HG03196 (cell line): ENCODE measurements around the gene TMPRSS4.

ENCODE experiments used
- ATAC-seq: cut with Tn5 transposase; IDR thresholded peaks from one replicate; pipeline ENCODE4 v1.9.1; 2021; ENCODE audit not compliant: unreplicated experiment

The TMPRSS4 gene

DNA sequence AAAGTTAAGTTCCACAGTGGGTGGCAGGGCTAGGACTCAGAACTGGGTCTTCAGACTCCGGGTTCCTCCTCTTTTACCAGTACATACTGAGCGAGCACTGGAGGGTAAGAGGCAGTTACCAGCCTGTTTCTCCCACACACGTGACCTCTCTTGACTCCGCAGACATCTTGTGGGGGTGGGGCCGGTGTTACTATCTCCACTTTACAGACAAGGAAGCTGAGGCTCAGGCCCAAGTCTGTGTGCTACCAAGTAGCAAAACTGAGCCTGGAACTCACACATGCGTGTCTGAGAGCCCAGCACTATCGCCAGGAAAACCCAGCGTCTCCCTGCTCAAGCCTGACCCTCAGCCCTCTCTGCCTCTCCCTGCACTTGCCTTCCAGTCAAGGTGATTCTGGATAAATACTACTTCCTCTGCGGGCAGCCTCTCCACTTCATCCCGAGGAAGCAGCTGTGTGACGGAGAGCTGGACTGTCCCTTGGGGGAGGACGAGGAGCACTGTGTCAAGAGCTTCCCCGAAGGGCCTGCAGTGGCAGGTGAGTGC is 25.9 kb downstream of the TMPRSS4 start:
- no peak for ATAC-seq

DNA sequence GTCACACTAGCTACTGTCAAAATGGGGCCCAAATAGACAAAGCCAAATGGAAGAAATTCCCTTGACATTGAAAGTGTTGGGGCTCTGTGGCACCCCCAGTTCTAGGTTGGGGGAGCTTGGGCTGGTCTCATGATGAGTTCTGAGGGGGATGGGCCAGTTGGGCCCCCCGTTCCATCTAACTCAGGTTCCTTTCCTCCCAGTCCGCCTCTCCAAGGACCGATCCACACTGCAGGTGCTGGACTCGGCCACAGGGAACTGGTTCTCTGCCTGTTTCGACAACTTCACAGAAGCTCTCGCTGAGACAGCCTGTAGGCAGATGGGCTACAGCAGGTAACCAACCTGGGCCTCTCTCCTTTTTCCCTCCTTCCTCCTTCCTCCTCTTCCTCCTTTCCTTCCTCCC is 27.6 kb downstream of the TMPRSS4 start:
- ATAC-seq = no peak

DNA sequence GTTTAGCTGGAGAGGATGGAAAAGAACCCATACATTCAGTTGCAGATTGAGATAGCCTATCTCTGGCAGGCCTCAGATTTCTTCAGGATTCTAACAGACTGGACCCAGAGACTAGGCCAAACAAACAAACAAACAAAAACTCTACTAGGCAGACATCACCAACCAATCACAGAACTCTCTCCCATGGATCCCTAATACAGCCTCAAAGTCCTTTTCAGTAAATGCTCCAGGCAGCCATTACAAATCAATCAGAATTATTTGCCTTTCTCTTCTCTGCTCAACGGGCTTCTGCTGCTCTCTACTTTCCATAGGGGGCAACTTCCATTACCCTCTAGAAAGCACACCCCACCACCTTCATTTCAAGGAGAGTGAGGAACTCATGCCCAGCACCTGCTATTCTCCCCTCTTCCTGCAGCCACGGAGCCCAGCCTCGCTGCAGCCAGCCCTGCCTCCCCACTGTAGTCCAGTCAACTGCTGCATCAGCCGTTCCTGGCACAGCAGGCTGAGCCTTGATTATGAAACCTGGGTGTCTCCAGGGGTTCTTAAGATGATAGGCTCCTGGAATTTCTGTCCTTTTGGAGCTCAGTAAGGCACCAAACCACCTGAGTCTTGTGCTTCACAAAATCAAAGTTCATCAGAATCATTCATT is 28.9 kb downstream of the TMPRSS4 start:
- no peak for ATAC-seq

DNA sequence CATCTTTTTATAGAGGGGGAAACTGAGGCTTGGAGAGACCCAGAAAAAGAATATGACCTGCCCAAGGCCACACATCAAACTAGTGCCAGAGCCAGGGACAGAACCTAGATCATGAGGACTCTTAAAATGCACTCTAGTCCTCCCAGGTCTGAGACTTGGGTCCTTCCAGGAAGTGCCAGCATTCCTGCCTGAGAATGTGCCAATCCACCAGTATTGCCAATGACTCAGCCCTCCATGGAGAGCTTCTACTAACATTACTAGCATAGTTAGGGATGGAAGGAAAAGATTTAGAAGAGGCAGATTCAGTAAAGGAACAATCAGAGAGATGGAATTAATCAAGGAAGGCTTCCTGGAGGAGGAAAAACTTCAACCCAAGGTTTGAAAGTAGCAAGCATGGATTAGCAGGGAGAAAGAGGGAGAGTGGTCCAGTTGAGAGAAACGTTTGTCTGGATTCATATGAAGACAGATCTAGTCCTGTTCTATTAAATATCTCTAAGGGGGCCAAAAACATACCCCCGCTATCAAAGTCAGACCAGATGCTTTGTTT is 30.0 kb downstream of the TMPRSS4 start:
- no peak for ATAC-seq

DNA sequence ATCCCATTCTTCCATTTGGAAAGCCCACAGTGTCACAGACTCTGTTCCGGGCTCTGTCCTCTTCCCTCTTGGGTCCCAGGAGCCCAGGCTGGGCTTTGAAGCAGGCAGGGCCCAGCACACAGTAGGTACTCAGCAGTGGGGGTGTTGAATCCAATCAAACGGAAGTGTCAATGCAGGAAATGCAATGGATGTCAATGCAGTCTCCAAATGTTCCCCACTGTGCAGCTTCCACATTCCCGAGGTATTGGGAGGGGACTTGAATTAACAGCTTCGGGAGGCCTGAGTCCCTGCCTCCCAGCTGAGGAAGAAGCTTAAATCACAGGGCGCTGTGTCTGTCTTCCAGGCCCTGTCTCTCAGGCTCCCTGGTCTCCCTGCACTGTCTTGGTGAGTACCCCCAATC is 31.6 kb downstream of the TMPRSS4 start:
- no peak for ATAC-seq

DNA sequence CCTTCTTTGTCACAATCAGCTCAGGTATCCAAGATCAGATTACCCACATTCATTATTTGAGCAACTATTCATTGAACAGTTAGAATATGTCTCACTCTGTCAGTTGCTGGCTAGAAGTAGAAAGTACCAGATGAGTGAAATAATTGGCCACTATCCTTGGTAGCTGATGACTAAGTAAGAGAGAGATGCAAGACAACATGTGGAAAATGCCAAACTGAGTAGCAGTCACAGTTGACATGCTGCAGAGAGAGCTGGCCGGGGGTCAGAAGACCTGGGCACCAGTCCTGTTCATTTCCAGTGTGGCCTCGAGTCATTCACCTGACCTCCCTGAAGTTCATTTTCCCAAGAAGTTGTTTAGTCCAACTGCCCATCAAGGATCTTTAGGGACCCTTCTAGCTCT is 32.4 kb downstream of the TMPRSS4 start:
- no peak for ATAC-seq

DNA sequence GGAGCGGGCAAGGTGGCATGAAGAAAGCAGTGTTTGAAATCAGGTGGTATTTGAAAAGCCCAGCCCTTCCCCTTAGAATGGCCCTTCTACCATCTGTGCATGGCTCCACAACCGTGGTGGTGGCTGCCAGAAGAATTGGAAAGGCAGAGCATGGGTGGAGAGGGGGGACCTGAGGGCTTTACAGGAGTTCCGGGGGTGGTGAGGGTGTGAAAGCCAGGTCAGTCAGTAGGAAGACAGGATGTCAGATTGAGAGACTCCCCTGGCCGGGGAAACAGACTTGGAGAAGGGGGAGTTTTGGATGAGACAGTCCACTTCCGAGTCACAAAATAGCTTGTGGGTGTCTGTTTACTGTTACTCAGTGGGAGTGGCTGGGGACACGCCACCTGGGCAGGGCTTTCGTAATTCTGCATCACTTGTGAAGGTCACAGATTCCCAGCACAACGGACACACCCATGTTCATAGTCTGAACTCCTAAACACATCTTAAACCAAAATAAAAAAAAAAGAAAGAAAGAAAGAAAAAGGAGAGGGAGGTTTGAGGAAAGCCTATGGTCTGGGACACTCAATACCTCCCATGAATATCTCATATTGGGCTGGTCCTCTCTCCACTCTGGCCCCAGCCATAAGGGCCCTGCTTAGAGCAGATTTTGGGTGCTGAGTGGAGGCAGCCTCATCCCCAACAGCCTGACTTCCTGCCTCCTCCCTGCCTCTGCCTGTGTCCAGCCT is 34.3 kb downstream of the TMPRSS4 start:
- ATAC-seq = no peak

DNA sequence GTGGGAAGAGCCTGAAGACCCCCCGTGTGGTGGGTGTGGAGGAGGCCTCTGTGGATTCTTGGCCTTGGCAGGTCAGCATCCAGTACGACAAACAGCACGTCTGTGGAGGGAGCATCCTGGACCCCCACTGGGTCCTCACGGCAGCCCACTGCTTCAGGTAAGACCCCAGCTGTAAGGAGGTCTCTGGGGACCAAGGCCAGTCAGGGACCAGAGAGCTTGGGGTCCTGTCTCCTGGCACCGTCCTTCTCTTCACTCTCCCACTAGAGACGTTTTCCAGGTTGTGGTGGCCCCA is 34.8 kb downstream of the TMPRSS4 start:
- no peak for ATAC-seq

DNA sequence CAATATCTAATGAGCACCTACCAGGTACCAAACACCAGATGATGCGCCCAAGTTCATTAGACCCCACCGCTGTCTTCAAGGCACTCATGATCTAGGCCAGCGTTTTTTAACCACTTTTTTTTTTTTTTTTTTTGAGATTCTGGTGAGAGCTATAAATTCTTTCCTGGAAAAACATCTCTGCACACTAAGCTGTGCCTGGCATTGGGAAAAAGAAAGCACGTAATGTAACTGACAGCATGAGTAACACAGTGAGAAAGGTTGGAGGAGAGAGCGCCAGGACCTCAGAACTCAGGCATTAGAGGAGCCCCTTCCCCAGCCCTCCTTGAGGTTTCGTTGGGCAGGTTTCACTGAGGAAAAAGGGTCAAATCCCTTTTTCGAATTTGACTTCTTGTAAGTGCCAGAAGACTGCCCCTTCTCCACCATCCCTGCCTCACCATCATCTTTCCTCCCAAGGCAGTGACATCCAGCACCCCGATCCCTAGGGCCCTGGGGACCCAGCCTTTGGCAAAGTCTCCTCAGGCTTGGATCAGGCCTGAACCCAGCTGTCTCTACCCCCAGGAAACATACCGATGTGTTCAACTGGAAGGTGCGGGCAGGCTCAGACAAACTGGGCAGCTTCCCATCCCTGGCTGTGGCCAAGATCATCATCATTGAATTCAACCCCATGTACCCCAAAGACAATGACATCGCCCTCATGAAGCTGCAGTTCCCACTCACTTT is 36.0 kb downstream of the TMPRSS4 start:
- ATAC-seq = no peak

DNA sequence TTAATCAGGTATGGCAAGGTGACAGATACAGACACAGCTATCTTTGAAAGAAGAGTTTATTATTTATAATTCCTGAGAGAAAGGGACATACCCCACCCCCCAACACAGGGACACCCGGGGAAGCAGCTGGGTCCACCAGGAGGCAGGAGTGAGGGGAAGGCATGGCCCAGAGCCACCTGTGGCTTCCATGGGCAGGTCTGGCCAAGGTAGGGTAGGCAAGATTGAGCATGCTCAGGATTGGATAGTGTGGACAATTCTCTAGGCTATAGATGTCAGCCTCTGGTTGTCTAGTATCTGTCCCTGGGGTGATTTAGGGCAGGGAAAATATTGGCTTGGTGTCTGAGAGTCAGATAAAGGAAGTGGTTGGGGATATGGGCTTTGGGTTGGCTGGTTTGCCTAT is 37.4 kb downstream of the TMPRSS4 start:
- no peak for ATAC-seq

DNA sequence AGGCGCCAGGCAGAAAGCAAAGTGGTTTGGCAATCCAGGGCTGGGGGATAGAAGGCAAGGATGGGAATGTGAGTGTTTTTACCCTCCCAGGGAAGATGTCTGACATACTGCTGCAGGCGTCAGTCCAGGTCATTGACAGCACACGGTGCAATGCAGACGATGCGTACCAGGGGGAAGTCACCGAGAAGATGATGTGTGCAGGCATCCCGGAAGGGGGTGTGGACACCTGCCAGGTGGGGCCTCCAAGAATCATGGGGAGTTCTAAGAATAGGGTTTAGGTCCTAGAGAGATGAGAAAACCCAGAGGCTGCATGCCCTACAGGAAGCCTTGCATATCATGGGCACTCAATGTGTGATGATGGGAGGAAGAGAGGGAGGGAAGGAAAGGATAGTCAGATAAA is 38.2 kb downstream of the TMPRSS4 start:
- no peak for ATAC-seq

DNA sequence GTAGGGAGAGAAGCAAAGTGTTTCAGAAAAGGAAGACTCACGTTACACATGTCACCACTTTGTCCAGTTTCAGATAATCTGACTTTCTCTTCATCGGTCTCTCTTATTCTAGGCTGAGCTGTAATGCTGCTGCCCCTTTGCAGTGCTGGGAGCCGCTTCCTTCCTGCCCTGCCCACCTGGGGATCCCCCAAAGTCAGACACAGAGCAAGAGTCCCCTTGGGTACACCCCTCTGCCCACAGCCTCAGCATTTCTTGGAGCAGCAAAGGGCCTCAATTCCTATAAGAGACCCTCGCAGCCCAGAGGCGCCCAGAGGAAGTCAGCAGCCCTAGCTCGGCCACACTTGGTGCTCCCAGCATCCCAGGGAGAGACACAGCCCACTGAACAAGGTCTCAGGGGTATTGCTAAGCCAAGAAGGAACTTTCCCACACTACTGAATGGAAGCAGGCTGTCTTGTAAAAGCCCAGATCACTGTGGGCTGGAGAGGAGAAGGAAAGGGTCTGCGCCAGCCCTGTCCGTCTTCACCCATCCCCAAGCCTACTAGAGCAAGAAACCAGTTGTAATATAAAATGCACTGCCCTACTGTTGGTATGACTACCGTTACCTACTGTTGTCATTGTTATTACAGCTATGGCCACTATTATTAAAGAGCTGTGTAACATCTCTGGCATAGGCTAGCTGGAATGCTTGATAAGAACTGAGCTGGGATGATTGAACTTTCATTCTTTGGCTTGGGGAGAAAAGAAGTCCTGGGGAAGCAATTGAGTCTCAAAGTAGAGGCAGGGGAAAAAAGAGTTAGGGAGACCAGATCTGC is 41.1 kb downstream of the TMPRSS4 start:
- peak; percentile 70 for ATAC-seq

DNA sequence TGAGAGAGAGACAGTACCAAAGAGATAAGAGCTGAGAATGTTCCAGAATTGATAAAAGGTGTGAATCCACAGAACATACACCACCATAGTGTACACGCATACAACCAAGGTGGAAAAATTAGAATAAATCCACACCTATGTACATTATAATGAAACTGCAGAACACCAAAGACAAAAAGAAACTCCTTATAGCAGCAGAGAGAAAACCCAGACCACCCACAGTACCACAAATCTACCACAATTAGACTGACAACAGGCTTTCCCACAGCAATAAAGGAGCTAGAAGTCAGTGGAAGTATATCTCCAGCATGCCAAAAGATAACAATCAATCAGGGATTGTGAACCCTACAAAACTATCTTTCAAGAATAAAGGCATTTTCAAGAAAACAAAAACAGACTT is 43.9 kb downstream of the TMPRSS4 start:
- ATAC-seq = no peak

DNA sequence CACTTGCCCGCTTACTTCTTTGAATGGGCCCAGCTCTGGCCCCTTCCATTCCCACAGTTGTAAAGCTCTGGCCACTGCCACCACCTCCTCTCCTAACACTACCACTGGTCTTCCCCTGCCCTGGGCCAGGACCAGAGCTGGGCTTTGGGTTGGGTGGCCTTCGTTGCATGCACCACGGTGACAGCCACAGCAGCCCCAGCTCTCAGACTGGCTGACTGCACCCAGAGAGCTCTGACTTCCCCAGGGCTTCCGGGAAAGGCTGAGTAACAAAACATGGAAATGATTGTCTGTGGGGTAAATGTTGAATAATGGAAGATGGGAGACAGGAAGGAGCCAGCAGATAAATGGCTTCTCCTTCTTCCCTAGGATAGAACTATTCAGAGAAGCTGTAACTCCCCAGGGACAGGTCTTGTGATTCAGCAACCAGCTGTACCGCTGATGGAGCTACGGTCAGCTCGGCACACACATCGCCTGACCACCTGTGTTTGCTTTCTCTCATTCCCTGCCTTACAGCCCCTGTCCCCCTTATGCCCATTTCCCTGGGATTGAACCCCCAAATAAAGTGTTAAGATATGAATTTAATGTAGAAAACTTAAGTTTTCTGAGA is 48.2 kb downstream of the TMPRSS4 start:
- ATAC-seq = no peak

DNA sequence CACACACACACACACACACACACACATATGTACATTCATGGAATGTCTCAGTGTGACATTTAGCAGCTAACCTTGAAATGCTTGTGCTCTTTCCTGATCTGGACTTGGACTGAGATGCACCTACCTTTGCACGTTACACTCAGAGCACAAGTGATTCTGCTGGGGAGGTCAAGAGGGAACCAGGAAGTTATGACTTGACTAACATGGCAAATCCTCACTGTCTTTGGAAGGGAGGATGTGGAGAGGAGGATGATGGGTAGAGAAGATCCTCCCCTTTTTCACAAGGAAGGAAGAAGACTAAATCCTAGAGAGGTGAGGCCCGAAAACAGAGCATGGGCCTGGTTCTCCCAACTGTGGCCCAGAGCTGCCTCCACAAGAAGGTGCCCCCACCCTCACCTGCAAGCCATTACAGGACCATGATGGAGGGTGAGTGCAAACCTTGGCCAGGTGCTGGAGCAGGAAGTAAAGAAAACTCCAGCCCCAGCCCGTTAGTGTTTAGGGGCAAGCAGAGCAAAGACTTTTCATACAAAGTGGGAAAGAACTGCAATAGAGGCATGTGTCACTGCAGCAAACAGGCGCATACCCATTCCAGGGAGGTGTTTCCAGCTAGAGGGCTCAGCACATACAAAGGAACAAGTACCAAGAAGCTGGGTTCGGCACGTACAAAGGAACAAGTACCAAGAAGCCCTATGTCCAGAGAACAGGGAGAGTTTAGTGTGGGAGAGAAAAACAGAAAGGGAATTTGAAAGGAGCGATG is 49.4 kb downstream of the TMPRSS4 start:
- no peak for ATAC-seq

DNA sequence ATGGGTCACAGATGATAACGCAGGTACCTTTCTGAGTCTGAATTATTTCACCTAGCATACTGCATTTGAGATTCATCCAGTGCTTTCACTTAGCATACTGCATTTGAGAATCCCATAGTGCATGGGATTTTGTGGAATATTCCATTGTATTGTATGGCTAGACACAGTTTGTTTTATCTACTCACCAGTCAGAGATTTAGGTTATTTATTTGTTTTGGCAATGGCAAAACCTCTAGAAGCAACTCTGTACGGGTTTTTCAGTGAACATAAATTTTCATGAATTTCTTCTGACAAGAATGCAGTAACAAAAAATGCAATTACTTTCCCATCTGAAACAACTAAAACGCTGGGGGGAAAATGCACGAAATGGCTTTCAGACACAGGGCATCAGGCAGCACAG is 51.4 kb downstream of the TMPRSS4 start:
- ATAC-seq = no peak

DNA sequence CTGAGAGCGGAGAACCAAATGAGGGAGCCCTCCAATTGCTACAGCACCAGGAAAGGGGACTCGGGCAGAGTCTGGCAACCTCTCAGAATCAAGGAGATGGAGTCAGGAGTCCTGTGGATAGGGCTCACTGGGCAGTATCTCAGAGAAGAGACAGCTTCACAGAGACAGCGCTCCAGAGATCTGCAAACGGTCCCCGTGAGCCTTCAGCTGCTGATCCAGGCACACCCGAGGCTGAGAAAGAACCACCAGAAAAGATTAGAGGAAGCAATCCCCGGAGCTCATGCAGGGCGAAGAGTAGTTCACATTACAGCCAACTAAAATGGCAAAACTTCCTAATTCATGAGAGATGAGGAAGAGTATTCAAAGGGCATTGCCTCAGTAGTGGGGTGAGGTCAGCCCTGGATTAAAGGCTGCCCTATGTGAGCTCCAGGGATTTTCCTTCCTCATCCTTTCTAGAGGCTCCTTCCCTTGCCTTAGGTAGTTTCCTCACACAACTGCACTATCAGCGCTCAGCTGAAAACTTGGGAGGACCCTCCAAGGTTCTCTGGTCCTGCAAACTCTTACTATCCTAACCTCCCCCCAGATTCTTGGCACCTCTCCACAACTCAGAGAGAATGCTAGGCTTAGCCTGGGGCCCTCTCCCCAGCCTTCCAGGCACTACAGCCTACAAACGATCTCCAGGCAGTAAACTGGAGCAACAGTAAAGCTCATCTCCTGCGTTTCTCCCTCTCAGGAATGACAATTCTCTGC is 52.0 kb downstream of the TMPRSS4 start:
- ATAC-seq = no peak

DNA sequence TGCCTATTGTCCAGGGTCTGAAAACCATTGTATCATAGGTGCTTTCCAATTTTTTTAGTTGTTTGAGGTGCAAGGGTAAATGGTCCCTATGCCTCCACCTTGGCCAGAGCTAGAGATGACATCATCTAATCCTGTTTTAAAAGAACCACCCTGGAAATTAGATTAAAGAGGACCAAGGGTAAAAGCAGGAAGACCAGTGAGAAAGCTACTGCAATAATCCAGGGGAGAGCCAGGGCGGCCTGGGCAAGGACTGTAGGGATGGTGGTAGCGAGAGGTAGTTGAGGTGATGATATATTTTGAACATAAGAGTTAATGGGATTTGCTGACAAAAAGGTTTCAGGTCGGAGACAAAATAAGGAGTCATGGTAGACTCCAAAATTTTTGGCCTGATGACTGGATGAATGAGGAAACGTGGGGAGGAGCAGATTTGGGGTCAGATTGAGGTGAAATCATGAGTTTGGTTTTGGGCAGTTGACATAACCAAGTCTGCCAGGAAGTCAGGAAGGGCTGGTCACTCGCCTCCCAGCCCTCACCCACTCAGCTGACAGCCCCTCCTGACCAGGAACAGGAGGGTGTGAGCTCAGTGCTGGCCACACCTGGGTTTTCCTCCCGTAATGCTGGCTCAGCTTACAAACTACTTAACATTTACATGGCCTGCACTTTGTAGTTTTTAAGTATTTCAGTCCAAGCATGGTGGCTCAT is 52.7 kb downstream of the TMPRSS4 start:
- no peak for ATAC-seq
